ENCODE results near the gene MAGI1. TPM values are rescaled to one million over a fixed set of nuclear protein-coding genes. Genes with fewer than 3 reads are reported as not detected.

The MAGI1 gene
- total RNA-seq, 2 donors from 2014 or later, result 38.6 to 45.1 TPM

DNA sequence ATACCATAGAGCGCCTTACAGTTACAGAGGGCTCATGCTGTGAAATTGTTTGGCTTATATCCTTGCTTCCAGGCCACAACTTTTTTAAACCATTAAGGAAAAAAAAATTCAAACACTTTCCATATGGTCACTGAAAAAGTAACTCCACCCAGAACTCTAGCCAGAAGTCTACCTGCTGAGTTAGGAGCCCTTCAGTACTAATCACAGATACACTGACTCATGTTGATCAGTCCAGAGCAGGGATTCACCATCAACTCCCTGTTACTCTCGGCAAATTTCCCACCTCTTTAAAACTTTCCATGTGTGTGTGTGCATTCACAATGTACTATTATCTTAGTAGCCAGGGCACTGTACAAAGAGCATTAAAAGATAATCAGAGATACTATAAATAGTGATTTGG lies 372.8 kb downstream of the MAGI1 start:
- no peak for DNase-seq
- H3K27me3 Mint-ChIP-seq (ENCODE audit: insufficient read depth), result no peaks in the 10 kb centered on the region
- H3K27ac Mint-ChIP-seq, result no peak overlapping the region
- no peaks in the 10 kb centered on the region for H3K36me3 Mint-ChIP-seq (ENCODE audit: low read depth)
- Histone ChIP-seq H3K27ac (ENCODE audit: low read depth, low read length) (no peak overlapping the region), H3K9ac (ENCODE audit: extremely low read depth, low read length, poor library complexity, severe bottlenecking) (no peak overlapping the region), H3K27me3 (ENCODE audit: control insufficient read depth, insufficient read depth, low read length, poor library complexity, severe bottlenecking) (no peaks in the 10 kb centered on the region), H3K4me1 (ENCODE audit: control insufficient read depth, insufficient read depth, low read length) (no peaks in the 10 kb centered on the region), H3K36me3 (ENCODE audit: control insufficient read depth, insufficient read depth, low read length) (no peaks in the 10 kb centered on the region), H3K9me3 (ENCODE audit: control insufficient read depth, low read length) (no peaks in the 10 kb centered on the region), H3K4me3 (ENCODE audit: low read length) (no peak overlapping the region)
- TF ChIP-seq, protein P1, sequence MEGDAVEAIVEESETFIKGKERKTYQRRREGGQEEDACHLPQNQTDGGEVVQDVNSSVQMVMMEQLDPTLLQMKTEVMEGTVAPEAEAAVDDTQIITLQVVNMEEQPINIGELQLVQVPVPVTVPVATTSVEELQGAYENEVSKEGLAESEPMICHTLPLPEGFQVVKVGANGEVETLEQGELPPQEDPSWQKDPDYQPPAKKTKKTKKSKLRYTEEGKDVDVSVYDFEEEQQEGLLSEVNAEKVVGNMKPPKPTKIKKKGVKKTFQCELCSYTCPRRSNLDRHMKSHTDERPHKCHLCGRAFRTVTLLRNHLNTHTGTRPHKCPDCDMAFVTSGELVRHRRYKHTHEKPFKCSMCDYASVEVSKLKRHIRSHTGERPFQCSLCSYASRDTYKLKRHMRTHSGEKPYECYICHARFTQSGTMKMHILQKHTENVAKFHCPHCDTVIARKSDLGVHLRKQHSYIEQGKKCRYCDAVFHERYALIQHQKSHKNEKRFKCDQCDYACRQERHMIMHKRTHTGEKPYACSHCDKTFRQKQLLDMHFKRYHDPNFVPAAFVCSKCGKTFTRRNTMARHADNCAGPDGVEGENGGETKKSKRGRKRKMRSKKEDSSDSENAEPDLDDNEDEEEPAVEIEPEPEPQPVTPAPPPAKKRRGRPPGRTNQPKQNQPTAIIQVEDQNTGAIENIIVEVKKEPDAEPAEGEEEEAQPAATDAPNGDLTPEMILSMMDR (conservative IDR thresholded peaks at IDR 0.05), result no peak
- 98 to 100% methylated on average over 1 to 2 of the region's 2 CpGs for WGBS, 2 experiments (ENCODE audit: insufficient coverage in 1 of 2, insufficient read length in 1 of 2)
- H3K9me3 Mint-ChIP-seq, result no peaks in the 10 kb centered on the region
- H3K4me1 Mint-ChIP-seq, result no peaks in the 10 kb centered on the region
- H3K4me3 Mint-ChIP-seq, result no peak overlapping the region

- Histone ChIP-seq H3K27me3 (ENCODE audit: control insufficient read depth, insufficient read depth, low read length, poor library complexity, severe bottlenecking) (no peaks in the 10 kb centered on the region), H3K27ac (ENCODE audit: low read depth, low read length) (no peak overlapping the region), H3K9me3 (ENCODE audit: control insufficient read depth, low read length) (no peaks in the 10 kb centered on the region), H3K36me3 (ENCODE audit: control insufficient read depth, insufficient read depth, low read length) (no peaks in the 10 kb centered on the region), H3K4me1 (ENCODE audit: control insufficient read depth, insufficient read depth, low read length) (no peaks in the 10 kb centered on the region), H3K9ac (ENCODE audit: extremely low read depth, low read length, poor library complexity, severe bottlenecking) (no peak overlapping the region), H3K4me3 (ENCODE audit: low read length) (no peak overlapping the region)
- Mint-ChIP-seq H3K36me3 (ENCODE audit: low read depth) (no peaks in the 10 kb centered on the region), H3K27me3 (ENCODE audit: insufficient read depth) (no peaks in the 10 kb centered on the region), H3K27ac (no peak overlapping the region), H3K4me3 (no peak overlapping the region), H3K9me3 (no peaks in the 10 kb centered on the region), H3K4me1 (no peaks in the 10 kb centered on the region)
- WGBS, 2 experiments (ENCODE audit: insufficient coverage in 1 of 2, insufficient read length in 1 of 2), result 93 to 98% methylated on average over 2 of the region's 2 CpGs
- no peak for DNase-seq
- TF ChIP-seq, protein P1 (conservative IDR thresholded peaks at IDR 0.05), result no peak
Measured at GRCh38 chr3:65664931-65665330, 373.8 kb downstream of the MAGI1 start.

GRCh38 chr3:65664446-65664845 lies 374.3 kb downstream of the MAGI1 start:
- no peaks in the 10 kb centered on the region for H3K27me3 ChIP-seq (ENCODE audit: control insufficient read depth, insufficient read depth, low read length, poor library complexity, severe bottlenecking)
- H3K36me3 ChIP-seq (ENCODE audit: control insufficient read depth, insufficient read depth, low read length), result no peaks in the 10 kb centered on the region
- no peak overlapping the region for H3K4me3 ChIP-seq (ENCODE audit: low read length)
- no peaks in the 10 kb centered on the region for H3K27me3 Mint-ChIP-seq (ENCODE audit: insufficient read depth)
- H3K27ac Mint-ChIP-seq, result no peak overlapping the region
- H3K27ac ChIP-seq (ENCODE audit: low read depth, low read length), result no peak overlapping the region
- TF ChIP-seq, protein P1 (conservative IDR thresholded peaks at IDR 0.05), result no peak
- no peak overlapping the region for H3K4me3 Mint-ChIP-seq
- no peaks in the 10 kb centered on the region for H3K36me3 Mint-ChIP-seq (ENCODE audit: low read depth)
- no peak overlapping the region for H3K9ac ChIP-seq (ENCODE audit: extremely low read depth, low read length, poor library complexity, severe bottlenecking)
- H3K9me3 Mint-ChIP-seq, result no peaks in the 10 kb centered on the region
- no peaks in the 10 kb centered on the region for H3K4me1 ChIP-seq (ENCODE audit: control insufficient read depth, insufficient read depth, low read length)
- WGBS, 2 experiments (ENCODE audit: insufficient coverage in 1 of 2, insufficient read length in 1 of 2), result 88 to 100% methylated on average over 1 to 3 of the region's 3 CpGs
- no peak for DNase-seq
- no peaks in the 10 kb centered on the region for H3K4me1 Mint-ChIP-seq
- no peaks in the 10 kb centered on the region for H3K9me3 ChIP-seq (ENCODE audit: control insufficient read depth, low read length)
